ENCODE results near the gene GPR25. TPM values are rescaled to one million over a fixed set of nuclear protein-coding genes. Genes with fewer than 3 reads are reported as not detected.

Gene GPR25
- total and polyA plus RNA-seq, 10 of the 15 experiments (the other 5 are each of a cell fraction or from before 2014, with no cell fraction given): not detected

DNA sequence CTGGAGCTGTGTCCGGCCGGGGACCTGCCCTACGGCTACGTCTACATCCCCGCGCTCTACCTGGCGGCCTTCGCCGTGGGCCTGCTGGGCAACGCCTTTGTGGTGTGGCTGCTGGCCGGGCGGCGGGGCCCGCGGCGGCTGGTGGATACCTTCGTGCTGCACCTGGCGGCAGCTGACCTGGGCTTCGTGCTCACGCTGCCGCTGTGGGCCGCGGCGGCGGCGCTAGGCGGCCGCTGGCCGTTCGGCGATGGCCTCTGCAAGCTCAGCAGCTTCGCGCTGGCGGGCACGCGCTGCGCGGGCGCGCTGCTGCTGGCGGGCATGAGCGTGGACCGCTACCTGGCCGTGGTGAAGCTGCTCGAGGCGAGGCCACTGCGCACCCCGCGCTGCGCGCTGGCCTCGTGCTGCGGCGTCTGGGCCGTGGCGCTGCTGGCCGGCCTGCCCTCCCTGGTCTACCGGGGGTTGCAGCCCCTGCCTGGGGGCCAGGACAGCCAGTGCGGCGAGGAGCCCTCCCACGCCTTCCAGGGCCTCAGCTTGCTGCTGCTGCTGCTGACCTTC, 412 bp downstream of the GPR25 start (continued):
- TF ChIP-seq HDAC6 (IDR thresholded peaks at IDR 0.05; ENCODE audit: unreplicated experiment): no peak
- no peak for TF ChIP-seq CHD1 (IDR thresholded peaks at IDR 0.05; ENCODE audit: low read depth, low read length)
- TF ChIP-seq TCF12 (IDR thresholded peaks at IDR 0.05; ENCODE audit: low read depth, low read length): no peak
- TF ChIP-seq HDAC2 (IDR thresholded peaks at IDR 0.05): no peak
- TF ChIP-seq ZBTB40 (IDR thresholded peaks at IDR 0.05; ENCODE audit: borderline replicate concordance): no peak
- TF ChIP-seq YY1 (IDR thresholded peaks at IDR 0.05; ENCODE audit: low read depth, low read length): no peak

GRCh38 chr1:200873671-200874397, 1.1 kb downstream of the GPR25 start:
- ATAC-seq (no peak), FAIRE-seq (no peak), DNase-seq (ENCODE audit: low read depth, low spot score) (no peak)
- no peaks in the 10 kb centered on the region for H3K27me3 ChIP-seq (replicated peaks in 1 of 2; ENCODE audit: control insufficient read depth in 2 of 2, insufficient read depth in 2 of 2, low read length in 1 of 2)
- intact Hi-C loops (cut with micrococcal nuclease; ENCODE audit: unreplicated experiment): no loop called here
- 21% methylated on average over 61 of the region's 66 CpGs for WGBS (ENCODE audit: insufficient coverage, insufficient replicate concordance, low lambda C conversion rate, missing lambda C conversion rate)
- no peak overlapping the region for H3K27ac ChIP-seq (ENCODE audit: control insufficient read depth, insufficient read depth)
- no TSS peak for BruUV-seq (replicated peaks)
- ChIA-PET RAD21 (ENCODE audit: unreplicated experiment) (interaction anchor here (1.2 kb wide), 1 partner anchor 11 kb away, joined by 4 read pairs; no protein-coding TSS in a partner anchor), POLR2A (no interaction called here), CTCF (no interaction called here), SMC1A (ENCODE audit: uncharacterized antibody, unreplicated experiment) (interaction anchor here (0.6 to 9.4 kb wide), 3 partner anchors 10 to 252 kb away, joined by 3 to 208 read pairs (median 4); no protein-coding TSS in a partner anchor)
- no peak overlapping the region for H3K9ac ChIP-seq (ENCODE audit: control insufficient read depth, insufficient read depth, low read length)
- H3K36me3 ChIP-seq (ENCODE audit: control insufficient read depth in 2 of 2, insufficient read depth in 2 of 2, low read length in 1 of 2): no peaks in the 10 kb centered on the region
- in situ Hi-C loops (cut with MboI): no loop called here
- H3K4me2 ChIP-seq (ENCODE audit: control insufficient read depth, insufficient read depth): peak overlapping the region; percentile 27
- H3K4me1 ChIP-seq (ENCODE audit: control insufficient read depth, insufficient read depth, low read length): peaks cover 32% of the 10 kb centered on the region
- H2AFZ ChIP-seq (ENCODE audit: control insufficient read depth, low read depth, low read length): peak overlapping the region; percentile 23; the same call in 1 of the 2 replicates
- no peaks in the 10 kb centered on the region for H4K20me1 ChIP-seq (ENCODE audit: control insufficient read depth, insufficient read depth)
- no peaks in the 10 kb centered on the region for H3K9me3 ChIP-seq (replicated peaks; ENCODE audit: control insufficient read depth, insufficient read depth, low read length)
- no peak overlapping the region for H3K4me3 ChIP-seq
- H3K79me2 ChIP-seq (ENCODE audit: control insufficient read depth, insufficient read depth, low read length): no peaks in the 10 kb centered on the region
- no peak for TF ChIP-seq DPF2 (IDR thresholded peaks at IDR 0.05)
- no peak for TF ChIP-seq ZBTB11 (CRISPR knock-in tag; IDR thresholded peaks at IDR 0.05)
- TF ChIP-seq E2F4 (IDR thresholded peaks at IDR 0.05; ENCODE audit: low read depth, low read length): no peak
- no peak for TF ChIP-seq RUNX3 (IDR thresholded peaks at IDR 0.05; ENCODE audit: low read length)
- no peak for TF ChIP-seq EZH2 (IDR thresholded peaks at IDR 0.05; ENCODE audit: borderline replicate concordance, control insufficient read depth, low read depth, low read length)
